Stimulated activated CD4-positive, alpha-beta T cell treated with anti-CD3 and anti-CD28 coated beads, TNF-alpha, amount 100 ng/mL, for 4 hours (primary cell): ENCODE measurements around the gene CFLAR.
"Not testable (repeated sequence)": the region's sequence is repeated elsewhere in the genome, so short reads cannot be mapped to it uniquely, and the experiment has no call there.

ENCODE experiments used
- DNase-seq, 3 experiments: peaks; one replicate each; pipeline ENCODE4 v3.0.0-alpha.2; 2020; ENCODE audit warnings: low read depth in 3 of 3

Gene CFLAR

DNA sequence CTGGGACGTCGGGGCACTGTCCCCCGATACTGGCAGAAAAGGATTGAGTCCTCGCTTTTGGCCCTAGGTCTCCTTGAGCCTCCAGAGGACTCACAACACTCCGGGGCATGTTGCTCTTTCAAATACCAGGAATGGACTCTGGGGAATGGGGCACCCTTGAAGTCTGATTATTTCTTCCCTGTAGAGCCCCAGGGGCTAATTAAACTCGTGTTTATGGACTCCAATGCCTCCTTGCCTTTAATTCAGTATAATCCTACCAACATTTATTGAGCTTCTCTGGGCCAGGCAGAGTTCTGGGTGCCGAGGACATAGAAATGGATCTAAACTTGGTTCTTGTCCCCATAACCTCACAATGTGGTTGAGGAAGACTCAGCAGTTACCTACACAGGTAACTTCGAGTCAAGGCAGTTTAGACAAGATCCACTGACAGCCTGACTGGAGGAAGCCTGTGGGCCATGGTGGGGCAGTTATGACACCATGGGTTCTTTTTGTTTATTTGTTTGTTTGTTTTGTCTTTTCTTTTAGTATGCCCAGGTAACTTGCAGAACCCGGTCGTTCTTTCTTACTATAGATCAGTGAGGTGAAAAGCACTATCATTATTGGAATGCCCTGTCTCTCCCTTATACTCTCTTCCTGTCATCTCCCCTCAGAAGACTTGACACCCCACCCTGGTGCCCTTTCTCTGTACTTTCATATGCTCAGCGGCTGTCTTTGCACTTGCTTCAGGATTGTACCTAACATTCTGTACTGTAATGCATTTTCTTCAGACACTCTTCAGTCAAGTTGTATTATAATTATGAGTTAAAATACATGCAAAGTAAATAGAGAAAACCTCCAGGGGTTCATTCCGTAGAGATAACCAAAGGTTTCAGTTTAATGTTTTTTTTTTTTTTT is 3.2 kb downstream of the CFLAR start:
- DNase-seq, result no peak

DNA sequence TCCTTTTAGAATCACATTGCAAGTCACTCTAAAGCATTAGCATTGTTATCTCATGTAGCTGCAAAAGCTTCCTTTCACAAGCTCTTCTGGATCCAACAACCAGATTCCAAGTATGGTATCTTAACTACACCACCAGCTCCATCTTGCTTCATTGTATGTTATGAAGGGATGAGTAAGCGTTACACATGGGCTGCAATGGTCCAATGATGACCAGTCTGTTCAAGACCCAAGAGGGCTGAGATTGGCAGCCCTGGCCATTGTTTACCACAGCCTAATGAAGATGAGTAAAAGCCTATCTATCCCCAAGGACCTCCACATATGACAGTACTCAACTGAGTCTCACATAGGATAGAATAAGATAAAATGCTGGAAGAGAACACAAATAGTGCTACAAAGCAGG is 6.3 kb downstream of the CFLAR start:
- DNase-seq, result no peak

DNA sequence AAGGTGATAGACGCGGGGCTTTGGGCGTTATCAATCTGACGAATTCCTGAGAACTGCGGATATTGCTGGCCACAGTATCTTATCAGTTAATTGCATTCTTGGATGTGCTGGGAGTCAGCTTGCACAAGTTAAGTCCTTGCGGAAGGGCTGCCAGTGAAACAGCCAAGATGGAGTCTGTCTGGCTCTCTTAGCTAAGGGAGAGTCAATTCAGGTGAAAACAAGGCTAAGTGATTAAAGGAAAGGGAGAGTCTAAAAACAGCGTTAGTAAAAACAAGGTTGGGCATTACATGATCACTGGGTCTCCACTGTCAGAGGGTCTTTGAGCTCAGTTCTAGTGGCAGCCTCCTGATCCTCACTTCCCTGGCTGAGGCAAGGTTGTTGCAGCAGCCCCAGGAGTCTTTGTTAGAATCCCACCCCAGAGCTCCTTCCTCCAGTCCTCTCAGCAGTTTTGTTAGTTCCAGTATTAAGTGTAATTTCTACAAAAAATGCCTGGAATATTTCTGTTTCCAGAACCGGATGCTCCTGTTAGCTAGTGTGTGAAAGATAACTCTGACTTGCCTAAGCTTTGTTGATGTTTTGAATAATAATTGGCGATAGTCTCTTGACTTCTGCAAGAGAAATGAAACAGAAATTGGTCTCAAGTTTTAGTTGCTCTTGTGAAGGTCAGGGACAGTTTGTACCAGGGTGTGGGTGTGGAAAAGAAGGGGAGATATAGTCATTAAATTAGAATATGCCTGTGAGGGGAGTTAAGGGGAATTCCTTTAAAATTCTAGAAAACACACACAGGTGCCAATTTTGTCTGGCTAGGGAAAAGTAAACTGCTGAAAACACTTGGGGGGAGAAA is 10.6 kb downstream of the CFLAR start:
- DNase-seq, result no peak

DNA sequence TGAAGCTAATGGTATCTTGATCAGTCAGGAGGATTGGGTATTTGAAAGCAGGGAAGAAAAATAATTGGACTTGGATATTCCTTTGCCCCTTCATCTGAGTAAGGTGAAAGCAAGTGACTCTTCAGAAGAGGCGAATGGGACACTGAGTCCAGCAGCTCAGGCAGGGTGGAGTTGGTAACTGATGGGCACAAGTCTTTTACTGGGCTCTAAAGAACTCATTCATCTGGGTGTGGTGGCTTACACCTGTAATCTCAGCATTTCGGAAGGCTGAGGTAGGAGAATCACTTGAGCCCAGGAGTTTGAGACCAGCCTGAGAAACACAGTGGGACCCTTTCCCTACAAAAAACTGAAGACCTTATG is 11.2 kb downstream of the CFLAR start:
- no peak for DNase-seq

DNA sequence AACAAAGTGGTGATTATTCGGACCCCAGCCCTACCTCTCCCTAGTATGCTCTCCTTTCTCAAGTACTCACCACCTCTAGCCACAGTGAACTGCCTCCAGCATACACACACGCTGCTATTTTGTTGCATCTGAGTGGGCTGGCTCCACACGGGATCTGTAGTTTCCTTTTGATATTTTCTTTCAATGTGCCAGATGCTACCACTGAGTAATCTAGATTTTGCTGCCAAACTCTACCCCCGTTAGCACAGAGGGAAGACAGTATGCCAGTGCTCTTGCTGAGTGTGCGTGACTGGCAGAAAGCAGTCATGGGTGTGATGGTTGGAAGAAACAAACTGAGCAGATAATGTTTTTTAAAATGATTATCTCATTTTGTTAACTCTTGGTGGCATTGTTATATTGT is 11.6 kb downstream of the CFLAR start:
- no peak for DNase-seq

DNA sequence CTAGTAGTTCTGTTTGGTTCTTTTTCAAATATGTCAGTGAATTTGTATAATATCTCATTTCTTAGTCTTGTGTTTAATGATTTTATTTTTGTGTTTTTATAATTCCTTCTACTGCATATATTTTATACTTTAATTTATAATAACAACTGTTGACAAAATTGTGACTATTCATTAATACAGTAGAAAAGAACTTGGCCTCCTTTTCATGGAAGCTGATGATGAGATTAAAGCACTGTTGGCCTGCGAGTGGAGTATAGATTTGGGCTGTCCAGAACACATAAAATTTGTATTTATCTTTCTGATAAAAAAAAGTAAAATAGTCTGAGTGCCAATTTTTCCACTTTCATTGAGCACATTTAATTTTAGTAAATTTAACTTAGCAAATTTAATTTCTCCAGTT is 12.1 kb downstream of the CFLAR start:
- no peak for DNase-seq

DNA sequence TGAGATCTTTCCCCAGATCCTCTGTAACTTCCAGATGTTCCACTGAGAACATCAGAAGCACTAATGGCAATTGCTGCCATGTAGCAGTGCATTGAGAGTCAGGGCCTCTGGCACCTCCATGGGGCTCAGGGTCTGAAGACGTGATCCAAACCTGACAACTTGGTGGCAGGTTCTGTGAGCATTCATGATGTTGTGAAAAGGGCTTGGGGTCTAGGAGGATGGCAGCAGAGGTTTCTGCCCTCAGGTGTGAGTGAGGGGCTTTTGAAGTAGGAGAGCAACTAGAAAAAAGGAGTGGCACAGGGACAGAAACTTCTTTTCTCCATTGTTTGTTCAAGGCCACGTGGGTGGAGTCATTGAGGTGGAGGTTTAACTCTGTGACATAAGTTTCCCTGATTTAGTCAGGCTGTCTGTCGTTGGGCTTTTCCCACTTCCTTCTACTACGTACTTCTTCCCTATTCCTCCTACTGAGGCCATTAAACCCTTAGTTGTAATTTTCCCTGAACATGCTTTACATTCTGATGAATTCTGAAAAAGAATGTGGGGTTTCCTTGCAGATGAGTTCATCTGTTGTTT is 13.1 kb downstream of the CFLAR start:
- DNase-seq, result no peak

DNA sequence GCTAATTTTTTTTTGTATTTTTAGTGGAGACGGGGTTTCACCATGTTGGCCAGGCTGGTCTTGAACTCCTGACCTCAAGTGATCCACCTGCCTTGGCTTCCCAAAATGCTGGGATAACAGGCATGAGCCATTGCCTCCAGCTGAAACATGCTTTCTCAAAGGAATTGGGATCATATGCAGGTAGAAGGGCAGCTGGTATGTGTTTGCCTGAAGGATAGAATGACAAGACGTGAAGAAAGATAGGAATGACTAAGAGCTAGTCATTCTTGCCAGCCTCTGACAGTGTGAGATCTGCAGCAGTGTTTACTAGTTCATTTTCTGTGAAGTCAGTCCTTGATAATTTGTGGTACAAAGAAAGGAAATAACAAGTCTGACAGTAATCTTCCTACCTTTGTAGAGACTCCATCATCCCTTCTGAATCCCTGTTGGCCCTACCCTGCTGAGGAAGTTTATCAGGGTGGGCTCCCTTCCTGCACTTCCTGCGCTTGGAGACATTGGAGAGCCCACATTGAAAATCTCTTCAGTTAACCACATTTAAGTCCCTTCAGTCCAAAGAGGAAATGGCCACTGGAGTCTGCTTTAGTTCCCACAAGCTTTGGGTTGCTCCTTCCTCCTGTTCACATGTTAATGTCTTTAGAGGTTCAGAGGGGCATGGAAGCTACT is 14.7 kb downstream of the CFLAR start:
- no peak for DNase-seq

DNA sequence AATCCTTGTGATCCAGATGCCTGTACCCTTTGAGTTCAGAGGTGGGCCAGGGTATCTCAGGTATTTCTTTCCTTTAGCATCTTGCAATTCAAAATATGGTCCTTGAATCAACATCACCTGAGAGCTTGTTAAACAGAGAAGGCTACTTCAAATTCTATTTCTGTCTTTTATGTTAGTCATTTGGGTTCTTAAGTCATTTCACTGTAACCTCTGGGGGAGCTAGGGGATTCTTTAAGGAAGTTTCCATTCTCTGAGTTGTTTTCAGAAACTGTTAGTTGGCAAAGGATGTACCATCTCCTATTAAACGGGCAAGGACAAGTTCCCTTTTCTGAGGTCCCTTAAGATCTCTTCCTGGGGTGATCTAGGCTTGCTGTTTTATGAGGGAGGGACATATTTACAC is 16.6 kb downstream of the CFLAR start:
- DNase-seq, result no peak

DNA sequence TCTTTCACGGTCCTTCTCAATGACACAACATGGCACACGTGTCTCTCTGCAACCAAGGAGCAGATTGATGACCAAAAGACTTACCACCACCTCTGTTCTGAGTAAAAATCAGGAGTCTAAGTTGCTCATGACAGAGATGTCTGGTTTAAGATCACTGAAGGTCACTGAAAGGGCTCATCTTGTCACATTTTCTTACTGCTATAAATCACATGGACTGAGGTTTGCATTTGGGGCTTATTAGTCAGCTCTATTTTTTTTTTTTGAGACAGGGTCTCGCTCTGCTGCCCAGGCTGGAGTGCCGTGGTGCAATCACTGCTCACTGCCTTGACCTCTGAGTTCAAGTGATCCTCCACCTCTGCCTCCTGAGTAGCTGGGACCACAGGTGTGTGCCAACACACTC is 19.4 kb downstream of the CFLAR start:
- DNase-seq, result no peak

DNA sequence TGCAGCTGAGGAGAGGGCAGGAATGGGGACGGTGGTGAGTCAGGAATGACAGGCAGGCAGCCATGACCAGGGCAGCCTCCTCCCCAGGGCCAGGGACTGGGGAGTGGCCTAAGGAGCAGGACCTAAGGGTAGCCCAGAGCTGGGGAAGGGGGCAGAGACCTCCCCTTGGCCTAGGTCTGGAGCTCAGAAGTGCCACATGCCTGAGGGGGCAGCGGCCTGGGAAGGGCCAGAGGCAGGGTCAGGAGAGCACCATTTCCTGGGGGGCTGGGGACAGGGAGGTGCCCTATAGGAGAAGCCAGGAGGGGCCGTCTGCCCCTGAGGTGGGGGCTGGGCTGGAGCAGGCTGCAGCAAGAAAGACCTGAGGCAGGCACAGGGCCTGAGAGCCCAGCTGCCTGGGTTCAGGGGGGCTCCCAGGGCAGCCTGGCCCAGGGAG is 20.9 kb downstream of the CFLAR start:
- DNase-seq, result no peak

DNA sequence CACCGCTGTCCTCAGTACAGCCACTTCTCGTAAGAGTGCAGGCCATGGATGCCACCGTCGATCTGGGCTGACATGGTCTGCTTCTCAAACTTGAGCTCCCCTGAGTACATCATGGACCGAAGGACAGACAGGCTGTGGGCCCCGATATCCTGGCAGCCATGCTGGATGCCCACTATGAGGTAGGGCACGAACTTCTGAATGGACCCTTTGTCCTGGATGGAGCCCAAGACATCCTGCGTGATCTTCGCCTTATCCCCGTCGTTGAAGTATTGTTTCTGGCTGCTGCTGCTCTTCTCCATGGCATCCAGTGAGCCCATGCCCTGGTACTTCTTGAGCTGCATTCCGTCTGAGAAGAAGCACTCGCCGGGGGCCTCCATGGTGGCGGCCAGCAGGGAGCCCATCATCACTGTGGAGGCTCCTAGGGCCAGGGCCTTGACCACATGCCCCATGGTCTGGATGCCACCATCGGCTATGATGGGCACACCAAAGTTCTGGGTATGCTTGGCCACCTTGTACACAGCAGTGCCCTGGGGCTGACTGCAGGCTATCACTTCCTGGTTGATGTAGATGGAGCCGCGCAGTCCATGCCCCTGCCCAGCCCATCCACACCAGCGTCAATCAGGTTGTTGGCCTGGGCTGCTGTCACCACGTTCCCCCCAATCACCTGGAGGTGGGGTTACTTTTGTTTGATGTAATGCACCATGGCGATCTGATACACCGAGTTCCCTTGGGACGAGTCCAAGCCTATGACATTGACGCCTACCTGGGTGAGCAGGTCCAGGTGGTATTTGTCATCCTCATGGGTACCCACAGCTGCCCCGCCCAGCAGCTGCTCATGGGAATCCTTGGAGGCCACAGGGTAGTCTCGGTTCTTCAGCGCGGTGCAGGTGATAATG is 21.8 kb downstream of the CFLAR start:
- DNase-seq, result no peak

DNA sequence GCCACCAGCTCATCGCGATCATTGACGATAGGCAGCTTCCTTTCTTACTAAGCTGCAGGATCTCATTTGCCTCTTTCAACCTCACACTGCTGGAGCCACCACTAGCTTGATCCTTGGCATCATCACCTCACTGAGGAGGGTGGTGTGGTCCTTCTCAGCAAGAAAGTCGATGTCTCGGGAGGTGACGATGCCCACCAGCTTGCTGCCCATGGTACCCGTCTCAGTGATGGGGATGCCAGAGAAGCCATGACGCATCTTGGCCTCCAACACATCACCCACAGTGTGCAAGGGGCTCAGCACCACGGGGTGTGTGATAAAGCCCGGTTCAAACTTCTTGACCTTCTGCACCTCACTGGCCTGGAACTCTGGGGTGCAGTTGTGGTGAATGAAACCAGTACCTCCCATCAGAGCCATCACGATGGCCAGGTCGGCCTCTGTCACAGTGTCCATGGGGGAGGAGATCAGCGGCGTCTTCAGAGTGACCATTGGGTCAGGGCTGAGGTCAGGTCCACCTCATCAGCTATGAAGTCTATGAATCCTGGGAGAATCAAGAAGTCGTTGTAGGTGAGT is 22.5 kb downstream of the CFLAR start:
- DNase-seq, result no peak

DNA sequence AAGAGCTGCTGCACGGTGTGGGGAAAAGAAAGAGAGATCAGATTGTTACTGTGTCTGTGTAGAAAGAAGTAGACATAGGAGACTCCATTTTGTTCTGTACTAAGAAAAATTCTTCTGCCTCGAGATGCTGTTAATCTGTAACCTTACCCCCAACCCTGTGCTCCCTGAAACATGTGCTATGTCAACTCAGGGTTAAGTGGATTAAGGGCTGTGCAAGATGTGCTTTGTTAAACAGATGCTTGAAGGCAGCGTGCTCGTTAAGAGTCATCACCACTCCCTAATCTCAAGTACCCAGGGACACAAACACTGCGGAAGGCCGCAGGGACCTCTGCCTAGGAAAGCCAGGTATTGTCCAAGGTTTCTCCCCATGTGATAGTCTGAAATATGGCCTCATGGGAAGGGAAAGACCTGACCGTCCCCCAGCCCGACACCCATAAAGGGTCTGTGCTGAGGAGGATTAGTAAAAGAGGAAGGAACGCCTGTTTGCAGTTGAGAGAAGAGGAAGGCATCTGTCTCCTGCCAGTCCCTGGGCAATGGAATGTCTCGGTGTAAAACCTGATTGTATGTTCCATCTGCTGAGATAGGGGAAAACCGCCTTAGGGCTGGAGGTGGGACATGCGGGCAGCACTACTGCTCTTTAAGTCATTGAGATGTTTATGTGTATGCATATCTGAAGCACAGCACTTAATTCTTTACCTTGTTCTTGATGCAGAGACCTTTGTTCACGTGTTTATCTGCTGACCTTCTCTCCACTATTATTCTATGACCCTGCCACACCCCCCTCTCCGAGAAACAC is 23.2 kb downstream of the CFLAR start:
- not testable (repeated sequence) for DNase-seq

DNA sequence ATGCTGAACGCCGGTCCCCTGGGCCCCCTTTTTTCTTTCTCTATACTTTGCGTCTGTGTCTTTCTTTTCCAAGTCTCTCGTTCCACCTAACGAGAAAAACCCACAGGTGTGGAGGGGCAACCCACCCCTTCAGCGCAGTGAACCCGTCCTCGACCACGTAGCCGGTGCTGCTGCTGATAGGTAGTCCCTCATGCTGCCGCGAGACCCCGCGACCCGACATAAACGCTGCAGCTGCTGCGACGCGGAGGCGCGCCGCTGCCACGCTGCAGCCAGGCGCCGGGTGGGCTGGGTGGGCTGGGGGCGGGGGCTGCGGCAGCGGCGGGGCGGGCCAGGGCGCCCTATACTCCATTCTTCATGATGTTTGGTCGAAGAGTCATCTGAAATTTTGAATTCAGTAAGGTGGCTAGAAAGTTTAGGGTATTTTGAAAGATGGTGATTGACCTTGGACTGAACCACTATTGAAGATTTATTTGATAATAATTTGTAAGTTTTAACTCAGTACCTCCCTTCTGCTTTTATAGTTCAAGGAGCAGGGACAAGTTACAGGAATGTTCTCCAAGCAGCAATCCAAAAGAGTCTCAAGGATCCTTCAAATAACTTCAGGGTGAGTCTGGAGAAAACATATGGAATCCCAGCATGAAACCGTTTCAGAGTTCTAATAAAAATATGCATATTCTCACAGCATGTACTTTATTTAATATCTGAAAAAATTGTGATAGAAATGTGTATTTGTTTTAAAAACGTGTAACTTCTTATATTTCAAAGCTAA is 24.1 kb downstream of the CFLAR start:
- DNase-seq, result no peak

DNA sequence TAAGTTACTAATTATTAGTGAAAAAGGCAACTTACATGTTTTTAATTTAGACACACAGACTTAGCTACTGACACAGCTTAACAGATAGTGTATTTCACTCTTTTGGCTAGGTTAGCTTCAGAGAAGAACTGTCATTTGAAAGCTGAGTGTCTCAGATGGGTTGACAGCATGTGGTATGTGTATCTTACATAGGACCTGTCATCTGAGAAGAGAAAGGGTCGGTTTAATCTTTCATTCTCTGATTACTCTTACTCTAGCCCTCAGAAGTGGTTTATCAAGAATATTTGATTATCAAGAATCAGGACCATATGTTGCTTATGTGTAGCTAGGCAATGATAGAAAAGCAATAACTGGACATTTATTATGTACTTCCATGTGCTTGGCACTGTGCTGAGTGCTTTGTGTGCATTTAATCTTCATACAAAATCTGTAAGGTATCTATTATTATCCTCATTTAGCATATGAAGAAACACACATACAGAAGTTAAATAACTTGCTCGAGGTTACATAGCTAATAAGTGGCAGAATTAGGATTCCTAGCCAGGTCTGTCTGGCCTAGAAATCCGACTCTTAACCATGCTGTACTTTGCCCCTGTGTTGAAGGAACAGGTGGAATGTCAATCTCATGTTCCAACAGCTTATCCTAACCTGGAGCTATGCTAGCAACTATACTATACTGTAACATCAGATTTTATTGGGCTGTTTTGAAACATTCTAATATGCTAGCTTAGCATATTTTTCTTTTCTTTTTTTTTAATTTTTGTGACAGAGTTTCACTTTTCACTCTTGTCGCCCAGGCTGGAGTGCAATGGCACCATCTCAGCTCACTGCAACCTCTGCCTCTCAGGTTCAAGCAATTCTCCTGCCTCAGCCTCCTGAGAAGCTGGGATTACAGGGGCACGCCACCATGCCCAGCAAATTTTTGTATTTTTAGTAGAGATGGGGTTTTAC is 28.4 kb downstream of the CFLAR start:
- no peak for DNase-seq

DNA sequence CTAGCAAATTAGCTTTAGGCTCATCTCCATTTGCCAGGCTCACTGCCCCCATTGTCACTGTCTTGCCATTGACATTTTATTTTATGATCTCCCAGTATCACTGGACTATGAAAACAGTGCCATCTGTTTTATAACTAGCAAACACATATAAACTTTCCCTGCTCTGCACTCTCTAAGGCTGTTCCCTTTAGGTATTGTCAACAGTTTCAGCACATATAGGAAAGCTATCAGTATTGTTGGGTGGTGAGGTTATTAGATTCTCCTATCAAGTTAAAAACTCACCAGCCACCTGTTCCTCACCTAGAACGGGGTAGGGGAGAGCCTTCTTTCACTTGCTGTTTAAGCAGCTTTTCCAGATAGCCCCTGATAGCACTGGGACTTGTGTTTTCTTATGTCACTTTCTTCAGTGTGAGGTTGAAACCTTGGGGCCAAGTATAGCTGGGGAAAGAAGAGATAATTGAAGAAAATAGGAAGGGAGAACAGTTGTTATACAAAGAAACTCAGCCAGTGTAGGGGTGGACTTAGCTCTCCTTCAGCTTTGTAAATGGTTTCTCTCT is 32.5 kb downstream of the CFLAR start:
- DNase-seq, result no peak
